Stimulated activated memory B cell treated with anti-CD40 and anti-IgM and Interleukin-4, amounts not matched to agents 10 μg/mL and 1 μg/mL and 100 μg/mL, for 72 hours (primary cell): ENCODE results near the gene C3orf22.
A peak's percentile ranks its signal among the peaks of the same experiment; 100 is the strongest.

Experiments
- ATAC-seq: fragments of 150-1000 bp; cut with Tn5 transposase; 2 replicates; pipeline ENCODE4 v1.10.0; 2021
- H3K27ac Mint-ChIP-seq: one replicate; pipeline ENCODE4 v1.8.0; 2022; ENCODE audit warnings: mild to moderate bottlenecking, mixed read lengths
- H3K27me3 Mint-ChIP-seq: one replicate; pipeline ENCODE4 v1.8.0; 2022; ENCODE audit warnings: mixed read lengths
- H3K36me3 Mint-ChIP-seq: one replicate; pipeline ENCODE4 v1.8.0; 2022; ENCODE audit warnings: mixed read lengths
- H3K4me1 Mint-ChIP-seq: one replicate; pipeline ENCODE4 v1.8.0; 2022; ENCODE audit warnings: mixed read lengths
- H3K4me3 Mint-ChIP-seq: one replicate; pipeline ENCODE4 v1.8.0; 2022; ENCODE audit warnings: mild to moderate bottlenecking, moderate library complexity, mixed read lengths
- H3K9me3 Mint-ChIP-seq: one replicate; pipeline ENCODE4 v1.8.0; 2022; ENCODE audit warnings: mixed read lengths

C3orf22 gene

DNA sequence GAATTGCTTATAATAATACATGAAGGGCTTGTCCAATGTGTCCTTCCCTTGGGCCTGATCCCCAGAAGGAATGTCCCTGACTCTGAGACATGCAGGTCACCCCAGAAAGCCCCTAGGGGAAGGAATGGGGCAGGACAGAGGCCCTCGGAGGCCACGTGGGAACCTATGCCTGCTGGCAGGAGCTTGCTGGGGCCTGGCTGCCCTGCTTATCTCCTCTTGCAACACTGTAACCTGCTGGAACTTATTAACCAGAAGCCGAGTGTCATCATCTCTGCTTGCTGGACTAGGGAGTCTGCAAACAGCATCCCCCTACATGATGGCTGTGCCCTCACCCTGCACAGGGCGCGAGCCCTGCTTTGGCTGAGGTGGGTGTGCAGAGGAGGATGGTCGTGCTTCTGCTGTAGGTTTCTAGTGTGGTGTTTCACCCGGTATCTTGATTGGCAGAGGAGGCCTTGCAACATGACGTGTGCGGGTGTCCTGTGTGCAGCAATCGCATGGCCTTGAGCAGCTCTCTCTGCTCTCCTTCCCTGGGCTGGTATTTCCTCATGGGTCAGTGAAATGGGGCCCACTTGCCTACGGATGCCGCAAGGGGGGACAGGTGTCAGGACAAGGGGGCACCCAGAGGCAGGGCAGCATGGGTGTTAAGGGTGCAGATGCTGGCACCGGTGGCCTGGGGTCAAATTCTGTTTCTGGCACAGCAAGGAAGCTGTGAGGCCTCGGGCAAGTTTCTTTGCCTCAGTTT is 29.8 kb downstream of the C3orf22 start:
- no peak overlapping the region for H3K4me3 Mint-ChIP-seq

DNA sequence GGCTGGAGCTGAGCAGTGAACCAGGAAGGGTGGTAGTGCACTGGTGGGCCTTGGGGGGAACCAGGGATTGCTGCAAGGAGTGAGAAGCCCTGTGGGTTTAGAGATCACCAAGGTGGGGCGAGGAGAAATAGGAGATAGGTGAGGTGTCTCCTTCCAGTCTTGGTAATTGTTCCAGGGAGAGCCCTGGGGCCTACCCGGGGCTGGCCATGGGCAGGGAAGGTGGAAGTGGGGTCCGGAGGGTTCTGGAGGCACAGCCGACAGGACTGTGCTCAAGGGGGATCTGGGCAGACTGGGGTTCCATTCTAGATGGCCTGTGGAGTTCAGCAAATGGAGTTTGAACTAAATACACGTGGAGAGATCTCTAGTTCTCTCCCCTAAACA is 30.3 kb downstream of the C3orf22 start:
- Mint-ChIP-seq H3K36me3 (no peaks in the 10 kb centered on the region), H3K9me3 (no peaks in the 10 kb centered on the region), H3K4me1 (no peaks in the 10 kb centered on the region), H3K27ac (no peak overlapping the region), H3K27me3 (peaks cover 24% of the 10 kb centered on the region), H3K4me3 (no peak overlapping the region)
- ATAC-seq: no peak

More for the DNA sequence above, 29.8 kb downstream of the C3orf22 start:
- no peaks in the 10 kb centered on the region for H3K36me3 Mint-ChIP-seq
- H3K9me3 Mint-ChIP-seq: no peaks in the 10 kb centered on the region
- H3K4me1 Mint-ChIP-seq: no peaks in the 10 kb centered on the region
- H3K27me3 Mint-ChIP-seq: peaks cover 22% of the 10 kb centered on the region
- ATAC-seq: no peak
- H3K27ac Mint-ChIP-seq: no peak overlapping the region

DNA sequence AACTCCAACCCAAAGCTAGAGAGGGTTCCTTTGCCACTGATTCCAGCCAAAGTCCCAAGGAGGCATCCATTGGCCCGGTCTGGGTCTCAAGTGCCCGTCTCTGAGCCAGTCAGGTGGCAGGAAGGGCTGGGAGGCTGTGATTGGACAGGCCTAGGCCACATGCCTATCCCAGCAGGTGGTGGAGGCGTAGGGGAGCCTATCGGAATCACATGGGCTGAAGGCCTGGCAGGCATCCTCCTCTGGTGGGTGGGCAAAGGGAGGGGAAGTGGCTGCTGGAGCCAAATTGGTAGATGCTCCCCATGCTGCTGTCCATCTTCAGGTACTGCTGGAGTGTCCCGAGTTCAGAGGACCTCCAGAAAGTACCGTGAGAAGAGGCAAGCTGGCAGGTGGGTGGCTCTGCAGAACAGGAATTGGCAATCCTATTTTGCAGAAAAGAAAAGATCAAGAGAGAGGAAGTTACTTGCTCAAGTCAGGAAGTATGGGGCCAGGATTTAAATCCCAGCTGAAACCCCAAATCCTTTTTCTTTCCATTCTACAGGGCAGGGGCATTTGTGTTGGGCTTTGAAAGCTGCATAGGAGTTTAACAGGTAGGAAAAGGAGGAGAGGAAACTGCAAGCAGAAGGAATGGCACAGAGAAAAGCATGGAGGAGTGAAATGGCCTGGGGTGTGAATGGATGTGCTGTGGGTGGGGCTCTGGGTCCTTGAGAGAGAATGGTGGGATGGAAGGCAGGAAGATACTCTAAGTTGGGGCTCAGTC is 31.1 kb downstream of the C3orf22 start:
- ATAC-seq: no peak
- no peaks in the 10 kb centered on the region for H3K9me3 Mint-ChIP-seq
- no peaks in the 10 kb centered on the region for H3K36me3 Mint-ChIP-seq
- no peak overlapping the region for H3K27ac Mint-ChIP-seq
- no peaks in the 10 kb centered on the region for H3K4me1 Mint-ChIP-seq
- H3K4me3 Mint-ChIP-seq: no peak overlapping the region
- H3K27me3 Mint-ChIP-seq: peaks cover 32% of the 10 kb centered on the region

DNA sequence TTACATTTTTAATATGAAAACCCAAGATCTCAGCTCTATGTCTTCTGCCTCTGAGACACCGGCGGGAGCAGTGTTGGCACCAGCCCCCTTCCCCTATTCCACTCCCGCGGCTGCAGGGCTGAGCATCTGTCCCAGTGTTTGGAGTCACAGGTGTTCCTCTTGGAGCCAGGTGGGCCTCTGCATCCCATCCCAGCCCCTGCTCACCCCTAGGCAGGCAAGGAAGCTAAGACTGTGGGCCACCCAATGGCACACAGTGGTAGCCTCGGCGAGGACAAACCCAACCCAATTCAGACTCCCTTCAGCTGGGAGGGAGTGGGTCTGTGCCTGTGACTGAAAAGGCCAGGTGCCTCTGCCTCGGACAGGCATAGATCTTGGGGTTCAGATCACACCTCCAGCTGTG is 31.7 kb downstream of the C3orf22 start:
- ATAC-seq: no peak
- H3K4me1 Mint-ChIP-seq: no peaks in the 10 kb centered on the region
- H3K27ac Mint-ChIP-seq: no peak overlapping the region
- no peak overlapping the region for H3K4me3 Mint-ChIP-seq
- H3K36me3 Mint-ChIP-seq: no peaks in the 10 kb centered on the region
- no peaks in the 10 kb centered on the region for H3K9me3 Mint-ChIP-seq
- peaks cover 33% of the 10 kb centered on the region for H3K27me3 Mint-ChIP-seq

DNA sequence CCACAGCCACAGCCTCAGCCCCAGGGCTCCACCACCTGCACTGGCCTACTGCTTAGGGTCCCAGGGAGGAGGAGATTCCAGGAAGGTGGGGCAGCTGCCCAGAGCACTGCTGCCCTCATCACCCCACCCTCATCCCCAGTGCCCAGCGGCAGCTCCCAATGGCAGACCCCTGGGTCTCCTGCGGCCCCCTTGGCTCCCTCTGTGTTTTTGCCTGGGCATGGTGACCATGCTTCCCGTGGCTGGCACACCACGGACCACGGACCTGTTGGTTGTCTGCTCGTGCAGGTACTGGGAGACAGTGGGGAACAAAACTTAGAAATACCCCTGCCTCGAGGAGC is 32.1 kb downstream of the C3orf22 start:
- no peaks in the 10 kb centered on the region for H3K4me1 Mint-ChIP-seq
- no peaks in the 10 kb centered on the region for H3K36me3 Mint-ChIP-seq
- no peak overlapping the region for H3K4me3 Mint-ChIP-seq
- peaks cover 33% of the 10 kb centered on the region for H3K27me3 Mint-ChIP-seq
- no peak overlapping the region for H3K27ac Mint-ChIP-seq
- no peaks in the 10 kb centered on the region for H3K9me3 Mint-ChIP-seq
- no peak for ATAC-seq

DNA sequence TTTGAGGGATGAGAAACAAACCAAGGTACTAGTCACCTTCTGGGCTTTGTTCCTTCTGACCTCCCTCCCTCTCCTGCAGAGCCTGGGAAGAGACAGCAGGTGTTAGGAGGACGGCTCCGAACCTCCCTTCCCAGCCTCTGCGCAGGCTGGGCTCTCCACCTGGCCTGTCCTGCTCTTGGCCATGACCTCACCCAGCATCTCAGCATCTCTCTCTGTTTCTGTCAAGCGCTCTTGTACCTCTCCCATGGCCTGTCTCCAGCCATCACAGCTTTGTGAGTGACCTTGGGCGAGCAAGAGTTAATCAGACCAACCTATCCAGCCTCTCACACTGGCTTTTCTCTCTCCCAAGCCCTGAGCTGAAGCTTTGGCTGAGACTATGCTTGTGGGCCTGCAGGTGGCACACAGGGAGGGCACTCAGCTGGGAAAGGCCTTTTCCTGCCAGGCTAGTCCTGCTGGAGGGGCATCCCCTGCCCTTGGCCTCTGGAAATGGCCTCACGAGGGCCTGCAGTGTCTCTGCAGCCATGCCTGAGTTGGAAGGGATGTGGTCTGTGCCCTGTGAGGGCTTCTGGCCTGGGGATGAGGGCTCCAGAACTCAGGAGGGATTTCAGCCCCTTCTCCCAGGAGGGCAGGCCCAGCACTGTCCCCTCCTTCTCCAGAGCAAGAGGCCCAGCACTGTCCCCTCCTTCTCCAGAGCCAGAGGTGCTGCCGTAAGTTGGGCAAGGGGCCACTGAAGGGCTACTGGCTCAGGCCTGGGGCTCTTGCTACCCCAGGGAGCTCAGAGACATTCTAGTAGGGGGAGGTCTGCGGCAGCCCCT is 32.7 kb downstream of the C3orf22 start:
- Mint-ChIP-seq H3K36me3 (no peaks in the 10 kb centered on the region), H3K9me3 (no peaks in the 10 kb centered on the region), H3K4me3 (no peak overlapping the region), H3K27me3 (peaks cover 33% of the 10 kb centered on the region), H3K27ac (no peak overlapping the region), H3K4me1 (no peaks in the 10 kb centered on the region)
- no peak for ATAC-seq

DNA sequence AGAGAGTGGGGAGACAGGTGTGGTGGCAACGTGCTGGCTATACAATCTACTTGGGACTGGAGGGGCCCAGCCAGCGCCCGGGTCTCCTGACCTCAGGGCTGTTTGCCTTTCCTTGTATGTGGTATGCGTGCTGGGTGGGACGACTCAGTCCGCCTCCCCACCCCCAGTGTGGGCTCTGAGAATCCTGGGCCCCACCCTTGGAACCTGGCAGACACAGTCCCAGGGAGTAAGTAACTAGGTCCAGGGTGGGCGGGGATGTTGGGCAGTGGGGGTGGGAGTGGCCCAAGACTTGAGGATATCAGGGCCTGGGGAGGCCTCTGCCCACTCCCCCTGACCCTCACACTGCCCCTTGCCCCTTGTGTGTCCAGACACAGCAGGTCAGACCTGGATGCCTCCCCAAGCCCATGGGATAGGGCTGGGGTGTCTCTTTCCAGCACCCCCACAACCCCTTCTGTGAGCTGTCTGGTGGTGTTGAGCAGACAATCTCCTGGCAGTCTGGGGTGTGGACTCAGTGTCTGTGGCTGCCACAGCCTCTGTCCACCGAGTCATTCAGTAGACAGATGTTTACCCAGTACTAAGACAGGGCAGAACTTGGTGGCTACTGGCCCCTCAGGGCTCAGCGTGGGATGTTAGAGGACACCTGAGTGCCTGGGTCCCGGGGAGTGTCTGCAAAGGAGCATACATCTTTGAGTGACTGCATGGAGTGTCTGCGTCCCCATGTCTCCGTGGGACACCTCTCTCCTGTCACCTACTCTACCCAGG is 33.5 kb downstream of the C3orf22 start:
- Mint-ChIP-seq H3K36me3 (no peaks in the 10 kb centered on the region), H3K27me3 (peaks cover 37% of the 10 kb centered on the region), H3K9me3 (no peaks in the 10 kb centered on the region), H3K4me3 (no peak overlapping the region), H3K27ac (no peak overlapping the region), H3K4me1 (no peaks in the 10 kb centered on the region)
- no peak for ATAC-seq

DNA sequence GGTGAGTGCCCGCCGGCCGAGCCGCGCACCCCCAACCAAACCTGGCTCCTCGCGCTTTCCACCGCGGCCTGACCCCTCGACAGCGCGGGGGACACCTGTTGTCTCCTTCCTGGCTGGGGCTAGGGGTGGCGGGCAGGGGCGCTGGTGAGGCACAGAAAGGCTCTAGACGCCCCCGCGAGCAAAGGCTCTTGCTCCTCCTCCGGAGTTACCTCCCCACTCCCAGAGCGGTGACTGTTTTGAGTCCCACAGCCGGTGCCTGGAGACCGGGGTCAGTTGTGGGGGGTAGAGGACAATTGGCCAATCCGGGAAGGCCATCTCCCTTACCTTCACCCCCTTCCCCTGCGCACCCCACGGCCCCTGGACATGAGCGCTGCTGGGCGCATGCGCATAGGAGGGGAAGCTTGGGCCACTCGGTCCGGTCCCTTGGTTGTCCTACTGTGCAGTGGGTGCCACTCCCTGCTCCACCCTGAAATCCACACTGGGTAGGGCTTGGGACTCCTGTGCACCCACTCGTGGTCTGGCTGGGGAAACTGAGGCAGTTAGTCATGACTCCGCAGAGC is 34.2 kb downstream of the C3orf22 start:
- H3K27ac Mint-ChIP-seq: no peak overlapping the region
- no peaks in the 10 kb centered on the region for H3K4me1 Mint-ChIP-seq
- peak overlapping the region; percentile 28 for H3K4me3 Mint-ChIP-seq
- H3K27me3 Mint-ChIP-seq: peaks cover 34% of the 10 kb centered on the region
- H3K36me3 Mint-ChIP-seq: no peaks in the 10 kb centered on the region
- no peak for ATAC-seq
- H3K9me3 Mint-ChIP-seq: no peaks in the 10 kb centered on the region

DNA sequence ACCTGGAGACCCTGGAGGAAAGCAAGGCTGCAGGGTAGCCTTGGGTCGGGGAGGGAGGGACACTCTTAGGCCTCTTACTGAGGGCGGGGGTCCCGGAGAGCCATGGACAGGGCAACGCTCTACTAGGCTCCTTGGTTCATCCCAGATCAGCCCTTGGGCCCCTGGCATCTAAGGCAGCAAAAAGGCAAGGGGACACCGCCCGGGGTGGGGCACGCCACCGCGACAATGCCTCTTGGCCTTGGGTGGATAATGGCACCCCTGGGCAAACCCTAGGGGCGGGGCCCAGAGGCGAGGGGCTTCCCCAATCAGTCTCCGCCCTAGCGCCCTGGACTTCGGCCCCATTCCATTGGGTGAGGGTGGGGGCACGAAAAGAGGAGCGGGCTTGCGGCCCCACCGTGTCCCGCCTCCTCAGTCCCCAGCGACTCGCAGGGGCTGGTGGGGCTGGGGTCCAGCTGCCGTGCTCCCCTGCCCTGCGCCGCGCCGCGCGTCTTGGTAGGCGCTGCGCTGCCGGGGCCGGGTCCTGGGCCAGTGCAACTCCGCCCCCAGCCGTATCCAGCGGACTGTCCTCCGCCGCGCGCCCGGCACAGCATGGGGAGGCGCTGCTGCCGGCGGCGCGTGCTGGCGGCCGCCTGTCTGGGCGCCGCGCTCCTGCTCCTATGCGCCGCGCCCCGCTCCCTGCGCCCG is 34.8 kb downstream of the C3orf22 start, which contains the start of gene CHST13:
TSS of gene CHST13 (plus strand) at position 411 of the 684 bp plus-strand sequence. CDS start at position 589, 178 bp downstream.
- Mint-ChIP-seq H3K4me3 (peak within 1 kb of the TSS; percentile 28), H3K27me3 (peaks cover 31% of the 10 kb centered on the region), H3K9me3 (no peaks in the 10 kb centered on the region), H3K36me3 (no peaks in the 10 kb centered on the region), H3K27ac (no peak within 1 kb of the TSS), H3K4me1 (no peaks in the 10 kb centered on the region)
- ATAC-seq: no peak

DNA sequence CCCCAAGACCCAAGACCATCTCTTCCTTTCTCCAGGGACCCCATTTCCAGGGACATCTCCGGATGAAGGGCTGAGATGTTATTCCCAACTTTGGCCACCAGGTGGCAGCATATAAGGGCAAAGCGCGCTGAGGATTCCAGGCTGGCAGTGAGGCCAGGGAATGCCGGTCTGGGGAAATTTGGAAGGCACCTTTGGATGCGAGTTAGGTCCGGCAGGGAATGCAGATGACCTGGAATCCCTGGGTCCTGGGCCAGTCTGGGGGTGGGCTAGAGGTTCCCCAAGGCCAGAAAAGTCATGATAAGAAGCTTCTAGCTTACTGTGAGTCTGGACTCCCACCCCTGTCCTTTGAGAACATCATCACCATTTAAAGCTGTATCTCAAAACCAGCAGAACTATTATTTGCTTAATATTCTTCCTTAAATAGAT is 36.4 kb downstream of the C3orf22 start:
- ATAC-seq: no peak
- no peaks in the 10 kb centered on the region for H3K36me3 Mint-ChIP-seq
- no peaks in the 10 kb centered on the region for H3K9me3 Mint-ChIP-seq
- H3K27ac Mint-ChIP-seq: no peak overlapping the region
- H3K4me1 Mint-ChIP-seq: no peaks in the 10 kb centered on the region
- peaks cover 36% of the 10 kb centered on the region for H3K27me3 Mint-ChIP-seq
- no peak overlapping the region for H3K4me3 Mint-ChIP-seq

DNA sequence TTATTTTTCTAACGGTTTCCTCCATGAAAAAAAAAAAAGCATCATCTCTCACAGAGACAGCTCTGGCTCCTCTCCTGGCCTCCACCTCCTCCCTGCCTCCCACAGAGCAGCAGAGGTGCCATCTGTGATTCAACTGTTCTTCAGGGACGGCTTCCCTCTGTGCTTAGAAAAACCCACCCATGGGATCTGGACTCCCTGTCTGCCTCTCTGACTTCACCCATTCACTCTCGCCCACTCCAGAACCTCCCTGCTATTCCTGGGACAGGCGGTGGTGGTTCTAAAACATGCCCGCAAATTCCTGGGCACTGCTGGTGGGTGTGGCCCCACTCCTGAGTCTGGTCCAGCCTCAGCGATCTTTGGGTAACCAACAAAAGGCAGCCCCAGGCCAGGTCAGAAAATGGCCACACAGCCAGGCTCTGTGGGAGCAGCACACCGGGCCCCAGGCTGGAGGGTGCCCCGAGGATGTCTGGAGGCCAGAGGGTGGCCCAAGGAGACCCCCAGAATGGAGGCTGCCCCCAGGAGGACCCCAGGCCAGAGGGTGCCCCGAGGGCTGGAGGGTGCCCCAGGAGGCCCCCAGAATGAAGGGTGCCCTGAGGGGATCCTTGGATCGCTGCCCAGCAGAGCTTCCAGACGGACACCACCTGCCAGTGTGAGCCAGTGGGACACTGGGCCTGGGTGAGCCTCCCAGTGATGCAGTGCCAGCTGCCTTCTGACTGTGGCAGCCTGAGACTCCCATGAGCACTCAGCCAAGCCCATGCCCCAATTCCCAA is 37.4 kb downstream of the C3orf22 start:
- ATAC-seq: no peak
- Mint-ChIP-seq H3K27ac (no peak overlapping the region), H3K9me3 (no peaks in the 10 kb centered on the region), H3K27me3 (peaks cover 42% of the 10 kb centered on the region), H3K4me1 (no peaks in the 10 kb centered on the region), H3K36me3 (no peaks in the 10 kb centered on the region), H3K4me3 (no peak overlapping the region)

DNA sequence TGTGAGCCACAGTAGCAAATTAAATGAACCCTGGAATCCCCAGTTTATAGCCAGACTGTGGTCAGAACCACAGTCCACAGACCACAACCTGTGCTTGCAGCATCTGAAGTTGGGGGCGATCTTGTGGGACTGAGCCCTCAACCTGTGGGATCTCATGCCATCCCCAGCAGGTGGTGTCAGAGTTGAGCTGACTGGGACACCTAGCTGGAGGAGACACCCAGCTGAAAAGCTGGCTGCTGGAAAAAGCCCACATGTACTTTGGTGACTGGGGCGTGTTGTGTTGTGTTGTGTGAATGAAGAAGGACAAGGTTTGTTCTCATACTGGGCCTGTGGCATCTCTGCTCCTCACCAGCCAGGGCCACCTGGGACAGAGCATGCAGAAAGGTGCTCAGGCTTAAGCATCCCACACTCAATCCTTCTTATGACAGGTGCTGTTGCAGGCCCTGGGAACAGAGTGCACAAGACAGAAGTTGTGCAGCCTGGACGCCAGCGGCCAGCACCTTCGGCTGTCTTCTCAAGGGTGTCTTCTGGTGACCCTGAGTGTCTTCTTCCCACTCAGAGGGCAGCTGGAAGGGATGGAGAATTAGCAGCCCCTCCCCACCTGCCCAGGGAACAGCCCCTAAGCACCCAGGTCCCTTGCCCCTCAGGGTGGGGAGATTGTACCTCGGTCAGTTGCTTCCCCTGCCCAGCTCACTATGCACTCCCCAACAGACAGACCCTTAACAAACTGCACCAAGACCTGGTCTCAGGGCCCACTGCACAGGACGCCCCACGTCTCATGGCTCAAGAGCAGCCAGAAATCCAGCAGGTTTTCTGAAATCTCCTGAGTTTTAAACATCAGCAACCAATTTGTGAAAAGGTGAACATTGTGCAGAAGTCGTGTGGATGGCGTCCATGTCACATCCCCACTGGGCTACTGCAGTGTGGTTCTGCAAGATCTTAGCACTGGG is 39.0 kb downstream of the C3orf22 start:
- H3K4me1 Mint-ChIP-seq: no peaks in the 10 kb centered on the region
- no peak for ATAC-seq
- no peak overlapping the region for H3K27ac Mint-ChIP-seq
- no peaks in the 10 kb centered on the region for H3K36me3 Mint-ChIP-seq
- H3K4me3 Mint-ChIP-seq: no peak overlapping the region
- H3K27me3 Mint-ChIP-seq: peaks cover 31% of the 10 kb centered on the region
- no peaks in the 10 kb centered on the region for H3K9me3 Mint-ChIP-seq

DNA sequence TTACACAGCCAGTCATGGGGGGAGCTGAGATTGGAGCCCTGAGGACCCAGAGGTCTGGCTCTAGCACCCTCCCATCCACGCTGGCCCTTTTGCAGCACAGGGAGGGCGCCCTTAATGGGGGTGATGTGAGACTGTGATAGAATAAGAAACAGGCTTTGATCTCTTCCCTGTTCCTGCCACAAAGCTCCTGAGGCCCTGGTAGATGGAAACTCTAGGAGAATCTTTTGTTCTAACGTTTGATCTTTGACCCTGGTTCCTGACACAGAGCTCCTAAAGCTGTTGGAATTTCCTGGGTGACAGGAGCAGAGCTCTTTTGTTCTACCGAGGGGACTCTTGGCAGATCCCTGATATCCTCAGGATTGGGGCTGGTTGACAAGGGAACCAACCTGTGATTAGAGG is 40.0 kb downstream of the C3orf22 start:
- no peak overlapping the region for H3K4me3 Mint-ChIP-seq
- H3K9me3 Mint-ChIP-seq: no peaks in the 10 kb centered on the region
- H3K4me1 Mint-ChIP-seq: no peaks in the 10 kb centered on the region
- no peaks in the 10 kb centered on the region for H3K36me3 Mint-ChIP-seq
- no peak for ATAC-seq
- H3K27ac Mint-ChIP-seq: no peak overlapping the region
- peaks cover 30% of the 10 kb centered on the region for H3K27me3 Mint-ChIP-seq
